Colon (tissue), 2 donors: ENCODE data around the gene ERC1.

Source experiments
- FAIRE-seq: peaks from 2 replicates; lab custom pipeline; 2012; peaks lifted over from hg19 to GRCh38; lab: Jason Lieb, UNC
- donor health status: control.
- donor health status: control.

The ERC1 gene

GRCh38 chr12:1357711-1358110 is 366.7 kb downstream of the ERC1 start:
- no peak for FAIRE-seq

- no peak for FAIRE-seq
Measured at GRCh38 chr12:1360441-1361210, 369.6 kb downstream of the ERC1 start.

GRCh38 chr12:1362143-1362662 is 371.2 kb downstream of the ERC1 start:
- FAIRE-seq: no peak

- FAIRE-seq: no peak
Measured at GRCh38 chr12:1365703-1366102, 374.7 kb downstream of the ERC1 start.

GRCh38 chr12:1367331-1368291 is 376.6 kb downstream of the ERC1 start:
- FAIRE-seq: no peak

- FAIRE-seq: no peak
Measured at GRCh38 chr12:1369460-1369859, 378.4 kb downstream of the ERC1 start.

- no peak for FAIRE-seq
Measured at GRCh38 chr12:1369938-1370500, 379.0 kb downstream of the ERC1 start.

- no peak for FAIRE-seq
Measured at GRCh38 chr12:1373901-1374735, 383.1 kb downstream of the ERC1 start.

GRCh38 chr12:1375323-1375722 is 384.3 kb downstream of the ERC1 start:
- no peak for FAIRE-seq

- no peak for FAIRE-seq
Measured at GRCh38 chr12:1377117-1377516, 386.1 kb downstream of the ERC1 start.

GRCh38 chr12:1377681-1378080 is 386.7 kb downstream of the ERC1 start:
- no peak for FAIRE-seq

GRCh38 chr12:1380171-1380851 is 389.3 kb downstream of the ERC1 start:
- no peak for FAIRE-seq

GRCh38 chr12:1382151-1382550 is 391.1 kb downstream of the ERC1 start:
- FAIRE-seq: no peak

GRCh38 chr12:1382826-1383225 is 391.8 kb downstream of the ERC1 start:
- FAIRE-seq: no peak

GRCh38 chr12:1383758-1384157 is 392.7 kb downstream of the ERC1 start:
- no peak for FAIRE-seq

- FAIRE-seq: no peak
Measured at GRCh38 chr12:1384910-1385309, 393.9 kb downstream of the ERC1 start.

GRCh38 chr12:1391722-1392121 is 400.7 kb downstream of the ERC1 start:
- FAIRE-seq: no peak

GRCh38 chr12:1395421-1395955 is 404.5 kb downstream of the ERC1 start:
- no peak for FAIRE-seq

- no peak for FAIRE-seq
Measured at GRCh38 chr12:1398673-1399072, 407.6 kb downstream of the ERC1 start.

GRCh38 chr12:1401891-1402290 is 410.9 kb downstream of the ERC1 start:
- peak; percentile 28 for FAIRE-seq

GRCh38 chr12:1403417-1403816 is 412.4 kb downstream of the ERC1 start:
- no peak for FAIRE-seq
